Measurements from ENCODE around the gene ADAD2. TPM values are rescaled to one million over a fixed set of nuclear protein-coding genes. Genes with fewer than 3 reads are reported as not detected.

The ADAD2 gene
- total RNA-seq, 1 donor from 2014 or later, result not detected

DNA sequence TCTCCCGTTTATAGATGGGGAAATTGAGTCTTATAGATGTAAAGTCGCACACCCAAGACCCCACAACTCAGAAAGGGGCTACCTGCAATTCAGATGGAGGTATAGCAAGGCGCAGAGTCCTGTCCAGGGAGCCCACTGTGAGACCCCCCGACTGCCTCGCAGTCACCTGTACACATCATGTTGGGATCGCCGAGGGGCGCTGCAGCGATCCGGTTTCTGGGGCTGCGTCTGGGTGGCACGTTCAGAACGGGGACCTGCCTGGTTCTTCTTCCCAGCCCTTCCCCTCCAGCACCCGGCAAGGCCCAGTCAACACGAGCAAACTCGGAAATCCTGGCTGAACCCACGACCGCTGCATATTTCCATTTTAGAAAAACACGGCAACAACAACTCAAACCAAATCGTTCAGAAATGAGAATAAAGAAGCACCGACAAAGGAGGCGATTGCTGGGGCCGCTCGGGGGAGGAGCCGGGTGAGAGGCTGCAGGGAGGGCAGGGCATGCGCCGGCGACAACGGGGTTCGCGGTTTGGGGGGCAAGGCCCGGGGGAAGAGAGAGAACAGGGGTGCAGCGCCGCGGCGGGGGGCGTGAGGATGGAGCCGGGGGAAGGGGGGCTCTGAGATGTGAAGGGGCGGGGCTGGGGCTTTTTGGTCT is 46.6 kb upstream of the ADAD2 start:
- TF ChIP-seq EZH2phosphoT487 (IDR thresholded peaks at IDR 0.05), result no peak
- TF ChIP-seq, protein P1, sequence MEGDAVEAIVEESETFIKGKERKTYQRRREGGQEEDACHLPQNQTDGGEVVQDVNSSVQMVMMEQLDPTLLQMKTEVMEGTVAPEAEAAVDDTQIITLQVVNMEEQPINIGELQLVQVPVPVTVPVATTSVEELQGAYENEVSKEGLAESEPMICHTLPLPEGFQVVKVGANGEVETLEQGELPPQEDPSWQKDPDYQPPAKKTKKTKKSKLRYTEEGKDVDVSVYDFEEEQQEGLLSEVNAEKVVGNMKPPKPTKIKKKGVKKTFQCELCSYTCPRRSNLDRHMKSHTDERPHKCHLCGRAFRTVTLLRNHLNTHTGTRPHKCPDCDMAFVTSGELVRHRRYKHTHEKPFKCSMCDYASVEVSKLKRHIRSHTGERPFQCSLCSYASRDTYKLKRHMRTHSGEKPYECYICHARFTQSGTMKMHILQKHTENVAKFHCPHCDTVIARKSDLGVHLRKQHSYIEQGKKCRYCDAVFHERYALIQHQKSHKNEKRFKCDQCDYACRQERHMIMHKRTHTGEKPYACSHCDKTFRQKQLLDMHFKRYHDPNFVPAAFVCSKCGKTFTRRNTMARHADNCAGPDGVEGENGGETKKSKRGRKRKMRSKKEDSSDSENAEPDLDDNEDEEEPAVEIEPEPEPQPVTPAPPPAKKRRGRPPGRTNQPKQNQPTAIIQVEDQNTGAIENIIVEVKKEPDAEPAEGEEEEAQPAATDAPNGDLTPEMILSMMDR (IDR thresholded peaks at IDR 0.05), result no peak
- TF ChIP-seq EZH2 (IDR thresholded peaks at IDR 0.05), result no peak
- H3K36me3 Mint-ChIP-seq, result peaks cover 21% of the 10 kb centered on the region
- peak overlapping the region; percentile 74 for H2AFZ ChIP-seq (replicated peaks)
- peaks cover 15% of the 10 kb centered on the region for H3F3A ChIP-seq (ENCODE audit: low read depth)
- peaks cover 21% of the 10 kb centered on the region for H3K4me1 Mint-ChIP-seq
- peak overlapping the region; percentile 70 for H3K27ac Mint-ChIP-seq
- peak; percentile 62 for DNase-seq (ENCODE audit: low spot score)
- no peaks in the 10 kb centered on the region for H3K9me3 ChIP-seq (ENCODE audit: low read depth)
- no peaks in the 10 kb centered on the region for H3K36me3 ChIP-seq
- H4K20me1 ChIP-seq (ENCODE audit: low read depth), result peaks cover 35% of the 10 kb centered on the region
- H3K4me1 ChIP-seq, result peaks cover 9% of the 10 kb centered on the region
- H3K9ac ChIP-seq, result peak overlapping the region; percentile 59
- peaks cover 12% of the 10 kb centered on the region for H3K27me3 Mint-ChIP-seq (ENCODE audit: insufficient read depth, low read depth)
- H3K27me3 ChIP-seq, result peaks cover 22% of the 10 kb centered on the region
- H3K4me3 ChIP-seq, result peak overlapping the region; percentile 94
- peaks cover 9% of the 10 kb centered on the region for H3K9me3 Mint-ChIP-seq
- H3K4me2 ChIP-seq, result peak overlapping the region; percentile 99
- peak overlapping the region; percentile 60 for H3K27ac ChIP-seq
- H3K4me3 Mint-ChIP-seq, result peak overlapping the region; percentile 99
- peaks cover 51% of the 10 kb centered on the region for H3K79me2 ChIP-seq (ENCODE audit: low read depth)

DNA sequence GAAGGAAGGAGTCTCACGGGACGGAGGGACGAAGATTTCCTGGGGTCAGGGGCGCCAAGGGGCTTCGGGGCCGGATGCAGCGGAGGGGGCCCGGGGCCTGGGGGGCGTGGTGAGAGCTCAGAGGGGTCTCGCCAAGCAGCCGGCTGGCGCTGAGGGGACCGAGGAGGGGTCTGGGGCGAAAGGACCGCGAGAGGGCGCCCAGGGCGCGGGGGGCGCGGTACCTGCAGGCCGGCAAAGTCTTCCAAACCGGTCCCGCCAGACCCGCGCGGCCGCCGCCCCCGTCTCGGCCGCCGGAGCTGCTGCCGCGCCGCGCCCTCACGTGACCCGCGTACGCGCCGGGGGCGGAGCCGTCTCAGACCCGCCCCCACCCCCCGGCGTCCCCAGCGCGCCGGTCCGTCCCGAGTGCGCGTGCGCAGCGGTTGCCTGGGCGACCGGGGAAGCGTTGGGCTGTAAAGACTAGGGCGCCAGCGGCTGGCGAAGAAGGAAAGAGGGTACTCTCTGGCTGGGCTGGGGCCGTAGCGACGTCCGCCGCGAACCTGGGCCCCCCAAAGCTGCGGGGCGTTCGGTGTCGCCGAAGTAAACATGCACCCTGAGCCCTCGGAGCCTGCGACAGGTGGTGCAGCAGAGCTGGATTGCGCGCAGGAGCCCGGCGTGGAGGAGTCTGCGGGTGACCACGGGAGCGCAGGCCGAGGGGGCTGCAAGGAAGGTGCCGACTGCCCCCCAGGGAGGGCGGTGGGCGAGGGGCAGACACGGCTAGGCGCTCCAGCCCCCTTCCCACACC is 45.9 kb upstream of the ADAD2 start, which contains the start of the genes DNAAF1 and HSDL1:
Gene DNAAF1, plus strand, starts transcription at position 450 of the 781 bp plus-strand sequence. Its CDS starts 133 bp downstream, at position 583.
Gene HSDL1, minus strand, starts transcription at position 319 of the 781 bp plus-strand sequence. CDS start 13,856 bp downstream, outside the sequence.
- Mint-ChIP-seq H3K27ac (peak within 1 kb of the TSS; percentile 70), H3K4me3 (peak within 1 kb of the TSS; percentile 99), H3K9me3 (peaks cover 8% of the 10 kb centered on the region), H3K27me3 (ENCODE audit: insufficient read depth, low read depth) (peaks cover 12% of the 10 kb centered on the region), H3K4me1 (peaks cover 14% of the 10 kb centered on the region), H3K36me3 (peaks cover 21% of the 10 kb centered on the region)
- Histone ChIP-seq H3K79me2 (ENCODE audit: low read depth) (peaks cover 43% of the 10 kb centered on the region), H3K4me1 (peaks cover 5% of the 10 kb centered on the region), H3K9ac (peak within 1 kb of the TSS; percentile 59), H3K9me3 (ENCODE audit: low read depth) (no peaks in the 10 kb centered on the region), H3F3A (ENCODE audit: low read depth) (peaks cover 15% of the 10 kb centered on the region), H2AFZ (replicated peaks) (peak within 1 kb of the TSS; percentile 96), H4K20me1 (ENCODE audit: low read depth) (peaks cover 28% of the 10 kb centered on the region), H3K4me3 (peak within 1 kb of the TSS; percentile 94), H3K36me3 (no peaks in the 10 kb centered on the region), H3K27ac (peak within 1 kb of the TSS; percentile 60), H3K27me3 (peaks cover 22% of the 10 kb centered on the region), H3K4me2 (peak within 1 kb of the TSS; percentile 99)
- peak; percentile 97 for DNase-seq (ENCODE audit: low spot score)
- TF ChIP-seq EZH2phosphoT487 (IDR thresholded peaks at IDR 0.05), result no peak
- TF ChIP-seq, protein P1 (IDR thresholded peaks at IDR 0.05), result peak; percentile 43

DNA sequence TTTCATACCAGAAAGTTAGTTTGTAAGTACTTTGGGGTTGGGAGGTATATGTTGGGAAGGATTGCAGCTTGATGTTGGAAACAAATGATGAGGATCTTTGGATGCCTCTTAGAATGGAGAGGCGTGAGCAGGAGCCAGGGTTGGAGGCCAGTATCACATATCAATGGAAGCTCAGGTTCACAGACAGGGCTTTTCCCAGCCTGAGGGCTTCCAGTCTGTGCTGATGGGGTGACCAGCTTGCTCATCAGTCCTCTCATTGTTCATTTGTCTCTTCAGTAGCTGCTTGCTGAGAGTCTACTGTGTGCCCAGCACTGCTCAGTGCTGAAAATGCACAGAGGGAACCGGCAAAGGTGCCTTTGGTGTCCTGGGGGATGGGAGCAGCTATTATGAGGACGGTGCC is 40.0 kb upstream of the ADAD2 start:
- Histone ChIP-seq H3K4me1 (no peaks in the 10 kb centered on the region), H3K27ac (no peak overlapping the region), H3F3A (ENCODE audit: low read depth) (no peaks in the 10 kb centered on the region), H2AFZ (replicated peaks) (no peak overlapping the region), H3K4me2 (no peak overlapping the region), H3K9me3 (ENCODE audit: low read depth) (no peaks in the 10 kb centered on the region), H3K4me3 (no peak overlapping the region), H3K27me3 (peaks cover 15% of the 10 kb centered on the region), H3K9ac (no peak overlapping the region), H4K20me1 (ENCODE audit: low read depth) (no peaks in the 10 kb centered on the region), H3K79me2 (ENCODE audit: low read depth) (no peaks in the 10 kb centered on the region), H3K36me3 (no peaks in the 10 kb centered on the region)
- Mint-ChIP-seq H3K36me3 (no peaks in the 10 kb centered on the region), H3K4me1 (peaks cover 4% of the 10 kb centered on the region), H3K4me3 (no peak overlapping the region), H3K27me3 (ENCODE audit: insufficient read depth, low read depth) (peaks cover 8% of the 10 kb centered on the region), H3K9me3 (no peaks in the 10 kb centered on the region), H3K27ac (no peak overlapping the region)
- TF ChIP-seq, protein P1 (IDR thresholded peaks at IDR 0.05), result no peak
- TF ChIP-seq EZH2phosphoT487 (IDR thresholded peaks at IDR 0.05), result no peak
- TF ChIP-seq EZH2 (IDR thresholded peaks at IDR 0.05), result no peak
- no peak for DNase-seq (ENCODE audit: low spot score)
